Measurements from ENCODE around the gene PTPRN2.

DNA sequence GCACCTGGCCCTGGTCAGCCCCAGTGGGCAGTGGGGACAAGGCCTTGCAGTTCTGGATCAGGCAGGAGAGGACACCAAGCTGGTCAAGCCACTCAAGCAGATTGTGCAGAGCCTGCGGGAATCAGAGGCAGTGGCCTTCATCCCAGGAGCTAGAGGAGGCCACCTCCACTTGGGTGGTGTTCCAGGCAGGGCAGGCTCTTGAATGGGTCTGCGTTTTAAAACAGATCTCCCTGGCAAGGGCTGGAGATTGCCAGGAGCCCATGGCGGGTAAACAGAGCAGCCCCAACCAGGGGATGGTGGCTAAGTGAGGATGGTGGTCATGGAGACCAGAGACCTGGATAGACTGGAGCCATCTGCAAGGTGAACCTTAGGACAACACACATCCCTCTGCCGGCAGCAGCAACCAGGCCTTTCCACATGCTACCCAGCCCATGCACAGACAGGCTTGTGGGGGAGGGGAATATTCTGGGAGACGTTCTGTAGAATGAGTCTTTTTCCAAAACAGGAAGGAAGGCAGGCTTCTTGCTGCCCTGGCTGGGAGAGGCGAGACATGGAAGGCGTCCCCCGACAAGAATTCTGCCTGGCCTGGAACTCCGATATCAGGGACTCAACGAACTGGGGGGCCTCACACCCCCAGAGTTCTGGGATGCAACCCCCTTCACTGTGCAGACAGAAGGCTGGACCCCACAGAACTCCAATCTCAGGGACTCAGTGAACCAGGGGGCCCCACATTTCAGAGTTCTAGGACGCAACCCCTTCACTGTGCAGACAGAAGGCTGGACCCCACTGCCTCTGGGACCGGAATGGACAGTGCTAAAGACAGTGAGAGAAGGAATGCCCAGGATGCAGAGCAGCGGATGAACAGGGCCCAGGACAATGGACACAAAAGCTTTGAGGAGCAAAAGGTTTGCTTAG lies 264.8 kb downstream of the PTPRN2 start:
- TF ChIP-seq, protein P1, sequence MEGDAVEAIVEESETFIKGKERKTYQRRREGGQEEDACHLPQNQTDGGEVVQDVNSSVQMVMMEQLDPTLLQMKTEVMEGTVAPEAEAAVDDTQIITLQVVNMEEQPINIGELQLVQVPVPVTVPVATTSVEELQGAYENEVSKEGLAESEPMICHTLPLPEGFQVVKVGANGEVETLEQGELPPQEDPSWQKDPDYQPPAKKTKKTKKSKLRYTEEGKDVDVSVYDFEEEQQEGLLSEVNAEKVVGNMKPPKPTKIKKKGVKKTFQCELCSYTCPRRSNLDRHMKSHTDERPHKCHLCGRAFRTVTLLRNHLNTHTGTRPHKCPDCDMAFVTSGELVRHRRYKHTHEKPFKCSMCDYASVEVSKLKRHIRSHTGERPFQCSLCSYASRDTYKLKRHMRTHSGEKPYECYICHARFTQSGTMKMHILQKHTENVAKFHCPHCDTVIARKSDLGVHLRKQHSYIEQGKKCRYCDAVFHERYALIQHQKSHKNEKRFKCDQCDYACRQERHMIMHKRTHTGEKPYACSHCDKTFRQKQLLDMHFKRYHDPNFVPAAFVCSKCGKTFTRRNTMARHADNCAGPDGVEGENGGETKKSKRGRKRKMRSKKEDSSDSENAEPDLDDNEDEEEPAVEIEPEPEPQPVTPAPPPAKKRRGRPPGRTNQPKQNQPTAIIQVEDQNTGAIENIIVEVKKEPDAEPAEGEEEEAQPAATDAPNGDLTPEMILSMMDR (conservative IDR thresholded peaks at IDR 0.05 in 1 of 2, IDR thresholded peaks at IDR 0.05 in 1 of 2; ENCODE audit: extremely low read depth in 1 of 2, insufficient read depth in 1 of 2, low read depth in 1 of 2, low read length in 2 of 2) = no peak
- no peak for TF ChIP-seq EZH2 (IDR thresholded peaks at IDR 0.05; ENCODE audit: borderline replicate concordance, low read length)

Measured in mammary epithelial cell (primary cell).